ENCODE results near the gene ARHGEF28.

Gene ARHGEF28

DNA sequence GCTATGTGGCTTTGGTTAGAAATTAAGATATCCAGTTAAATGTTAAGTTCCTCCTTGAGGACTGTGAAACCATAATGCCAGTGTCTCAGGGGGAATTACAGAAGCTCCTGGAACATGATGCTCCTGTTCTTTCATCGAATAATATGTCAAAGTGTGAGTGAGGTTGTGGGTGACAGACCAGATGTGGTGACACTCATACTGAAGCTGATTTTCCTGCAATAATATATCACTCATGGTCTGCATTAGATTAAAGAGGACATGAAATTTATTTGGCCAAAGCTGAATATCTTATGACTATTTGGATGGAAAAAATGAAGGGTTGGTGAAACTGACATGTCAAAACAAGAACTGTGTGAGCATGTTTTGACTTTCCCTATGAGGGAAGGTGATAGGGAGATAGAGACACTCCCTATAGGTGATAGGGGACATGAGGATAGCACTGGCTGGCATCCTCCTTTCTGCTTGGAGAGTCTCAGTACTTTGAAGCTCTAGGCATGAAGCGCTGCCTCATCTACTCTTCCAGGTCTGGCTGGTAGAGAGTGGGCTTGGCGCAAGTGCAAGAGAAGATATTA, 173.5 kb downstream of the ARHGEF28 start:
- TF ChIP-seq, protein P1, sequence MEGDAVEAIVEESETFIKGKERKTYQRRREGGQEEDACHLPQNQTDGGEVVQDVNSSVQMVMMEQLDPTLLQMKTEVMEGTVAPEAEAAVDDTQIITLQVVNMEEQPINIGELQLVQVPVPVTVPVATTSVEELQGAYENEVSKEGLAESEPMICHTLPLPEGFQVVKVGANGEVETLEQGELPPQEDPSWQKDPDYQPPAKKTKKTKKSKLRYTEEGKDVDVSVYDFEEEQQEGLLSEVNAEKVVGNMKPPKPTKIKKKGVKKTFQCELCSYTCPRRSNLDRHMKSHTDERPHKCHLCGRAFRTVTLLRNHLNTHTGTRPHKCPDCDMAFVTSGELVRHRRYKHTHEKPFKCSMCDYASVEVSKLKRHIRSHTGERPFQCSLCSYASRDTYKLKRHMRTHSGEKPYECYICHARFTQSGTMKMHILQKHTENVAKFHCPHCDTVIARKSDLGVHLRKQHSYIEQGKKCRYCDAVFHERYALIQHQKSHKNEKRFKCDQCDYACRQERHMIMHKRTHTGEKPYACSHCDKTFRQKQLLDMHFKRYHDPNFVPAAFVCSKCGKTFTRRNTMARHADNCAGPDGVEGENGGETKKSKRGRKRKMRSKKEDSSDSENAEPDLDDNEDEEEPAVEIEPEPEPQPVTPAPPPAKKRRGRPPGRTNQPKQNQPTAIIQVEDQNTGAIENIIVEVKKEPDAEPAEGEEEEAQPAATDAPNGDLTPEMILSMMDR (IDR thresholded peaks at IDR 0.05; ENCODE audit: low read depth, low read length, poor library complexity, severe bottlenecking), result no peak
- no peak for TF ChIP-seq EZH2phosphoT487 (IDR thresholded peaks at IDR 0.05; ENCODE audit: borderline replicate concordance, low read length)
- H3K4me3 ChIP-seq (ENCODE audit: low read length), result no peak overlapping the region
- H3K4me2 ChIP-seq (ENCODE audit: low read length), result no peak overlapping the region
- no peaks in the 10 kb centered on the region for H3K9me3 ChIP-seq (ENCODE audit: control insufficient read depth, insufficient read depth, low read length)
- H3K27ac ChIP-seq (ENCODE audit: low read depth, low read length), result no peak overlapping the region
- no peaks in the 10 kb centered on the region for H3K36me3 ChIP-seq (ENCODE audit: control insufficient read depth, low read length)
- H3K4me1 ChIP-seq (ENCODE audit: control insufficient read depth, low read length), result no peaks in the 10 kb centered on the region
- H3K9me2 ChIP-seq (replicated peaks; ENCODE audit: control insufficient read depth, low read length), result no peaks in the 10 kb centered on the region
- no peaks in the 10 kb centered on the region for H3K79me2 ChIP-seq (ENCODE audit: control insufficient read depth, low read length)
- H4K20me1 ChIP-seq (ENCODE audit: control insufficient read depth, insufficient read depth, low read depth, low read length), result no peaks in the 10 kb centered on the region
- H3K27me3 ChIP-seq (ENCODE audit: control insufficient read depth, low read length), result 0 out of 2 replicates have a peak, but pooled peaks cover 7% of the 10 kb centered on the region
- H3F3A ChIP-seq (ENCODE audit: control insufficient read depth, insufficient read depth), result no peaks in the 10 kb centered on the region

DNA sequence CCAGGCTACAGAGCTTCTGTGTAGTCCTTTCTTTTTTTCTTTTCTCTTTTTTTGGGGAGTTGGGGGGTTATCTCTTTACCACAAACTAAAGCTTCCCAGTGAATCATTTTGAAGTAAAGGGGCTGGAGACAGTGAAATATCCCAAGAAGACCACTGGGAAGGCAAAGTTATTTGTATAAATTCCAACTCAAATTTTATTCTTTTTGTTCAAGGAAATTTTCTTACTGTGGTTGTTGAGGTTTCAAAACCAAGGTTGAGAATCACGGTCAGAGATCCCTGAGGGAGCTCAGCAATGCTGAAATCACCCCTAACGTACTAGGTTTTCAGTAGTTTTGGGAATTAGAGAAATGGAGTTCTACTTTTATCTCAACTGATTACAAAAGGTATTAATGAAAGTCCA, 175.7 kb downstream of the ARHGEF28 start:
- Histone ChIP-seq H3K79me2 (ENCODE audit: control insufficient read depth, low read length) (no peaks in the 10 kb centered on the region), H3K27me3 (ENCODE audit: control insufficient read depth, low read length) (no peaks in the 10 kb centered on the region), H3K4me3 (ENCODE audit: low read length) (no peak overlapping the region), H3K4me1 (ENCODE audit: control insufficient read depth, low read length) (no peaks in the 10 kb centered on the region), H3K36me3 (ENCODE audit: control insufficient read depth, low read length) (no peaks in the 10 kb centered on the region), H3K4me2 (ENCODE audit: low read length) (no peak overlapping the region), H3K9me2 (replicated peaks; ENCODE audit: control insufficient read depth, low read length) (no peaks in the 10 kb centered on the region), H3K9me3 (ENCODE audit: control insufficient read depth, insufficient read depth, low read length) (no peaks in the 10 kb centered on the region), H4K20me1 (ENCODE audit: control insufficient read depth, insufficient read depth, low read depth, low read length) (no peaks in the 10 kb centered on the region), H3K27ac (ENCODE audit: low read depth, low read length) (no peak overlapping the region), H3F3A (ENCODE audit: control insufficient read depth, insufficient read depth) (no peaks in the 10 kb centered on the region)
- no peak for TF ChIP-seq EZH2phosphoT487 (IDR thresholded peaks at IDR 0.05; ENCODE audit: borderline replicate concordance, low read length)
- TF ChIP-seq, protein P1 (IDR thresholded peaks at IDR 0.05; ENCODE audit: low read depth, low read length, poor library complexity, severe bottlenecking), result no peak

DNA sequence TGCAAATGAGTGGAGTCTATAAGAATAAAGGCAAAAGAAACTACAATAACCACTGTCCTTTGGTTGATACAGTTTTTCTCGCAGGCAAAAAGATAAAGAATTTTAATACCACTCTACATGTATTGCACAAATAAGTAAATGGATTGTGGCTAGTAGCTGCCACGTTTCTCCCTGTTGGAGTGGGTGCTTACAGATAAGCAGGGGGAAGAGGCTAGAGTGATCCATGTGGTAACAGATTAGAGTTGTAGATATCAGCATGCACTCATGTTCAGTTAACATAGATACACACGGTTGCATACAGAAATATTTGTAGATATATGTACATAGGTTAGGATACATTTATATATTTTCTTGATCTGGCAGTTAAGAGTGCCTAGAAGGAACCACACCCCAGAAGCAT, 179.5 kb downstream of the ARHGEF28 start:
- H3F3A ChIP-seq (ENCODE audit: control insufficient read depth, insufficient read depth), result no peaks in the 10 kb centered on the region
- H3K9me3 ChIP-seq (ENCODE audit: control insufficient read depth, insufficient read depth, low read length), result no peaks in the 10 kb centered on the region
- TF ChIP-seq EZH2phosphoT487 (IDR thresholded peaks at IDR 0.05; ENCODE audit: borderline replicate concordance, low read length), result no peak
- TF ChIP-seq, protein P1 (IDR thresholded peaks at IDR 0.05; ENCODE audit: low read depth, low read length, poor library complexity, severe bottlenecking), result no peak
- no peaks in the 10 kb centered on the region for H4K20me1 ChIP-seq (ENCODE audit: control insufficient read depth, insufficient read depth, low read depth, low read length)
- H3K4me2 ChIP-seq (ENCODE audit: low read length), result no peak overlapping the region
- H3K4me1 ChIP-seq (ENCODE audit: control insufficient read depth, low read length), result no peaks in the 10 kb centered on the region
- no peak overlapping the region for H3K27ac ChIP-seq (ENCODE audit: low read depth, low read length)
- peaks cover 5% of the 10 kb centered on the region; the same call in 1 of the 2 replicates for H3K27me3 ChIP-seq (ENCODE audit: control insufficient read depth, low read length)
- no peaks in the 10 kb centered on the region for H3K9me2 ChIP-seq (replicated peaks; ENCODE audit: control insufficient read depth, low read length)
- no peaks in the 10 kb centered on the region for H3K36me3 ChIP-seq (ENCODE audit: control insufficient read depth, low read length)
- H3K79me2 ChIP-seq (ENCODE audit: control insufficient read depth, low read length), result no peaks in the 10 kb centered on the region
- H3K4me3 ChIP-seq (ENCODE audit: low read length), result no peak overlapping the region

Data from DOHH2 (cell line).